ENCODE measurements around the gene LENEP. TPM values are rescaled to one million over a fixed set of nuclear protein-coding genes. Genes with fewer than 3 reads are reported as not detected.

LENEP gene
- total and polyA plus RNA-seq, 2 of the 8 experiments (the other 6 are each of a cell fraction or from before 2014, with no cell fraction given) = 1.3 TPM; not detected in 1

- Histone ChIP-seq H2AFZ (ENCODE audit: low read length) (no peak overlapping the region), H2BK12ac (ENCODE audit: low read depth, low read length) (peak overlapping the region; percentile 100; the same call in 1 of the 2 replicates)
- peak; percentile 37; the same call in 1 of the 2 replicates for TF ChIP-seq MAX (IDR thresholded peaks at IDR 0.05)
- peak; percentile 79; the same call in 1 of the 2 replicates for TF ChIP-seq GABPA (IDR thresholded peaks at IDR 0.05; ENCODE audit: borderline replicate concordance, insufficient read depth, low read length)
- TF ChIP-seq RXRA (IDR thresholded peaks at IDR 0.05; ENCODE audit: insufficient read depth, low read depth, low read length) = no peak
- peak; percentile 76 for TF ChIP-seq JUND (IDR thresholded peaks at IDR 0.05; ENCODE audit: low read length)
- TF ChIP-seq E2F6 (IDR thresholded peaks at IDR 0.05) = 0 out of 2 replicates have a peak, but pooled peaks have one; percentile 17
- TF ChIP-seq MAFK (IDR thresholded peaks at IDR 0.05; ENCODE audit: low read depth, low read length) = peak; percentile 20; the same call in 1 of the 2 replicates
- no peak for TF ChIP-seq SAP30 (IDR thresholded peaks at IDR 0.05; ENCODE audit: insufficient read depth, insufficient replicate concordance, low read length)
Measured at GRCh38 chr1:155003766-155004351, 10.5 kb downstream of the LENEP start.

More at GRCh38 chr1:155003766-155004351, 10.5 kb downstream of the LENEP start:
- H4K5ac ChIP-seq (ENCODE audit: insufficient read length, low read depth, low read length) = peak overlapping the region; percentile 83
- peak overlapping the region; percentile 94 for H4K91ac ChIP-seq (replicated peaks; ENCODE audit: insufficient read length, low read length)
- peak in 1 of 2 experiments; percentile 76 for DNase-seq (ENCODE audit: low read depth in 1 of 2, low spot score in 2 of 2)
- ChIA-PET CTCF (ENCODE audit: partially characterized antibody) (interaction anchor here (1.2 to 14.0 kb wide), 9 partner anchors 8 to 203 kb away, joined by 3 to 258 read pairs (median 4); partner anchors contain the start of genes FLAD1 and LENEP), POLR2A (ENCODE audit: partially characterized antibody) (interaction anchor here (0.9 to 42.8 kb wide), 9 partner anchors 10 to 126 kb away, joined by 3 to 702 read pairs (median 4); partner anchors contain the start of genes CKS1B, FLAD1, LENEP and PBXIP1)
- peak overlapping the region in 3 of 4 experiments; percentile 26 to 53 (median 40); a peak in 6 of 7 replicates for H3K9ac ChIP-seq (replicated peaks in 1 of 4; ENCODE audit: extremely low read depth in 1 of 4, low read depth in 3 of 4, low read length in 3 of 4)
- peaks cover 0 to 53% of the 10 kb centered on the region in 2 experiments; a peak in 3 of 4 replicates for H3K79me2 ChIP-seq (ENCODE audit: control insufficient read depth in 1 of 2, insufficient read depth in 2 of 2, low read length in 2 of 2)
- 4% methylated on average over 4 of the region's 34 CpGs; no CpG with 5 or more reads in 1 of the 2 experiments for WGBS, 2 experiments (ENCODE audit: extremely low coverage in 1 of 2, insufficient coverage in 1 of 2, insufficient read length in 1 of 2, insufficient replicate concordance in 2 of 2, low coverage in 1 of 2, low lambda C conversion rate in 2 of 2, missing lambda C conversion rate in 1 of 2)
- H3K4me1 ChIP-seq (replicated peaks in 1 of 4; ENCODE audit: control insufficient read depth in 3 of 4, insufficient read depth in 4 of 4, low read length in 3 of 4) = peaks cover 6 to 29% (median 21%) of the 10 kb centered on the region in 4 experiments
- peak overlapping the region; percentile 87 to 99 (median 90) for H3K4me3 ChIP-seq (ENCODE audit: extremely low read depth in 1 of 4, insufficient read depth in 2 of 4, low read depth in 3 of 4, low read length in 4 of 4)
- H3K23me2 ChIP-seq (ENCODE audit: low read depth, low read length) = peaks cover 18% of the 10 kb centered on the region; the same call in 1 of the 2 replicates
- peak overlapping the region; percentile 98 for H3K18ac ChIP-seq (ENCODE audit: extremely low read depth, low read length)
- H3K56ac ChIP-seq (replicated peaks; ENCODE audit: insufficient read length, low read depth, low read length) = peak overlapping the region; percentile 63
- peak overlapping the region; percentile 11 for H3K14ac ChIP-seq (ENCODE audit: insufficient read length)
- peaks cover 0 to 17% of the 10 kb centered on the region in 2 experiments for H4K20me1 ChIP-seq (replicated peaks in 1 of 2; ENCODE audit: control insufficient read depth in 1 of 2, insufficient read depth in 2 of 2, low read length in 2 of 2)
- H2BK120ac ChIP-seq (replicated peaks; ENCODE audit: low read depth, low read length) = no peak overlapping the region
- peaks cover 13% of the 10 kb centered on the region for H3K79me1 ChIP-seq (ENCODE audit: low read depth, low read length)
- peak overlapping the region; percentile 99 for H2BK5ac ChIP-seq (ENCODE audit: low read depth, low read length)
- H3K36me3 ChIP-seq (ENCODE audit: control insufficient read depth in 2 of 4, insufficient read depth in 4 of 4, low read length in 3 of 4) = peaks cover 0 to 2% (median 0%) of the 10 kb centered on the region in 4 experiments; a peak in 2 of 8 replicates
- peak overlapping the region; percentile 48; the same call in 1 of the 2 replicates for H3K27ac ChIP-seq (ENCODE audit: low read depth, low read length)
- no peaks in the 10 kb centered on the region for H3K27me3 ChIP-seq (replicated peaks in 1 of 4; ENCODE audit: control insufficient read depth in 3 of 4, extremely low read depth in 1 of 4, insufficient read depth in 3 of 4, low read length in 3 of 4)
- H2BK15ac ChIP-seq (ENCODE audit: low read length) = peak overlapping the region; percentile 99; the same call in 1 of the 2 replicates
- no peak for FAIRE-seq
- H4K8ac ChIP-seq (ENCODE audit: extremely low read depth, insufficient read depth, low read length) = no peak overlapping the region
- H2BK20ac ChIP-seq (ENCODE audit: low read length) = peak overlapping the region; percentile 100; the same call in 1 of the 2 replicates
- H3K4ac ChIP-seq (replicated peaks; ENCODE audit: insufficient read length, low read depth, low read length) = peak overlapping the region; percentile 32
- no peak overlapping the region for H3K23ac ChIP-seq (ENCODE audit: insufficient read length)
- H3K4me2 ChIP-seq (ENCODE audit: insufficient read depth in 1 of 2, low read depth in 2 of 2, low read length in 2 of 2) = peak overlapping the region; percentile 79 to 93
- no peak overlapping the region for H2AK5ac ChIP-seq (ENCODE audit: low read depth, low read length)
- no peaks in the 10 kb centered on the region for H3K9me3 ChIP-seq (ENCODE audit: insufficient read depth in 2 of 2, low read depth in 1 of 2, low read length in 1 of 2)
